Activated CD8-positive, alpha-beta memory T cell treated with anti-CD3 and anti-CD28 coated beads for 24 hours (primary cell): ENCODE data around the gene PTGER2.

Source experiments
- DNase-seq: peaks from one replicate; pipeline ENCODE4 v3.0.0-alpha.2; 2020

Gene PTGER2

GRCh38 chr14:52313903-52314594 is at the start of gene PTGER2:
Gene PTGER2 (plus strand): TSS chr14:52314312. CDS start chr14:52314549, 237 bp downstream.
- peak; percentile 92 for DNase-seq

GRCh38 chr14:52265253-52265652 is 48.9 kb upstream of the PTGER2 start:
- DNase-seq: no peak

GRCh38 chr14:52266179-52266578 is 47.9 kb upstream of the PTGER2 start:
- DNase-seq: no peak

- DNase-seq: no peak
Measured at GRCh38 chr14:52266782-52267181, 47.3 kb upstream of the PTGER2 start.

- peak; percentile 78 for DNase-seq
Measured at GRCh38 chr14:52267501-52268278, 46.4 kb upstream of the PTGER2 start, which contains the start of gene PTGDR. Gene PTGDR (plus strand): TSS chr14:52267698. CDS start chr14:52267815, 117 bp downstream.

- peak; percentile 74 for DNase-seq
Measured at GRCh38 chr14:52268279-52269061, 45.6 kb upstream of the PTGER2 start.

- DNase-seq: no peak
Measured at GRCh38 chr14:52269100-52269499, 45.0 kb upstream of the PTGER2 start.

- no peak for DNase-seq
Measured at GRCh38 chr14:52269982-52270381, 44.1 kb upstream of the PTGER2 start.

GRCh38 chr14:52271538-52271937 is 42.6 kb upstream of the PTGER2 start:
- no peak for DNase-seq

- no peak for DNase-seq
Measured at GRCh38 chr14:52272375-52272774, 41.7 kb upstream of the PTGER2 start.

- DNase-seq: no peak
Measured at GRCh38 chr14:52275372-52275771, 38.7 kb upstream of the PTGER2 start.

GRCh38 chr14:52277552-52277951 is 36.6 kb upstream of the PTGER2 start:
- no peak for DNase-seq

- DNase-seq: no peak
Measured at GRCh38 chr14:52279408-52279807, 34.7 kb upstream of the PTGER2 start.

GRCh38 chr14:52283099-52283498 is 31.0 kb upstream of the PTGER2 start:
- no peak for DNase-seq

GRCh38 chr14:52286661-52287649 is 27.2 kb upstream of the PTGER2 start:
- no peak for DNase-seq

- DNase-seq: no peak
Measured at GRCh38 chr14:52296378-52296777, 17.7 kb upstream of the PTGER2 start.

- DNase-seq: no peak
Measured at GRCh38 chr14:52298795-52299194, 15.3 kb upstream of the PTGER2 start.

GRCh38 chr14:52299692-52300278 is 14.3 kb upstream of the PTGER2 start:
- no peak for DNase-seq

GRCh38 chr14:52303236-52303635 is 10.9 kb upstream of the PTGER2 start:
- DNase-seq: no peak

GRCh38 chr14:52304248-52304904 is 9.7 kb upstream of the PTGER2 start:
- no peak for DNase-seq

GRCh38 chr14:52305014-52305413 is 9.1 kb upstream of the PTGER2 start:
- no peak for DNase-seq
